Fibroblast of mammary gland (primary cell): ENCODE measurements around the gene GALM.

ENCODE experiments used
- DNase-seq: peaks from one replicate; pipeline ENCODE4 v3.0.0-alpha.2; 2010; ENCODE audit warnings: low read depth
- H3K4me3 ChIP-seq: 2 replicates; pipeline ENCODE4 v1.5.1; 2011; ENCODE audit warnings: low read depth, mild to moderate bottlenecking, low read length, moderate library complexity; ENCODE audit not compliant: control insufficient read depth
- CTCF ChIP-seq: conservative IDR thresholded peaks from 2 replicates; pipeline ENCODE4 v1.5.1; 2011; ENCODE audit warnings: low read depth, low read length, inconsistent platforms; ENCODE audit not compliant: control insufficient read depth, insufficient read depth

The GALM gene

DNA sequence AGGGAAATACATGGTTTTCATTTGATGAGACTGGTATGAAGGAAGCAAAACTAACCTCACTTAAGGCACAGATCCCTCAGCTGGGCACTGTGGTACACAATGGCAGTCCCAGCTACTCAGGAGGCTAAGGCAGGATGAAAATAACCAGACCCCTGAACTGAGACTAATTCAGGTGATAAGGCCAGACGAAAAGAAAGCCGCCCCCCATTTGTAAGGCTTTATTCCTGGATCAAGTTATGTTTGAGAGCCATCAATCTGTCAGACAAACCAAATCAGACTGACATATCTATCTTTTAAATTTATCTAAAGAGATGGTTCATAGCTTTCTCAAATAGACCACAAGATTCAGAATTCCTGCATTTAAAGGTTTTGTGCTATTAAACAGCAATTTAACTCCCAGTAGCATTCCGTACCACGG is 81.1 kb downstream of the GALM start:
- H3K4me3 ChIP-seq, result no peak overlapping the region
- no peak for TF ChIP-seq CTCF
- DNase-seq, result no peak

DNA sequence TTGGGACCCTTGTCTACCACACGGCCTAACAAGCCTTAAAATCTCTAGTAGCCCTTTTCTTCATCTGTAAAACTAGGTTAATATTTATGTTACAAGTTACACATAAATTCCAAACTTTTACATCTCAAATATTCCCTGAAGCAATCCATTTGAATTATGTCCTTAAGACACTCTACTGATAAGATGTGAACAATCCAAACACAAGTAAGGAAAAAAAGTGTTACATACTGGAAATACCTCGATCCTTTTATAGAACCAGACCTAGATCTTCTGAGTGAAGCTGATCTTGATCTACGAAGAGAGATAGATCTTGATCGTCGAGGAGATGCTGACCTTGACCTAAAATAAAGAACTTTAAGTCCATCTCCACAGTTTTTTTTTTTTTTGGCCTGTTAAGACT is 81.9 kb downstream of the GALM start:
- no peak for TF ChIP-seq CTCF
- H3K4me3 ChIP-seq, result no peak overlapping the region
- no peak for DNase-seq

DNA sequence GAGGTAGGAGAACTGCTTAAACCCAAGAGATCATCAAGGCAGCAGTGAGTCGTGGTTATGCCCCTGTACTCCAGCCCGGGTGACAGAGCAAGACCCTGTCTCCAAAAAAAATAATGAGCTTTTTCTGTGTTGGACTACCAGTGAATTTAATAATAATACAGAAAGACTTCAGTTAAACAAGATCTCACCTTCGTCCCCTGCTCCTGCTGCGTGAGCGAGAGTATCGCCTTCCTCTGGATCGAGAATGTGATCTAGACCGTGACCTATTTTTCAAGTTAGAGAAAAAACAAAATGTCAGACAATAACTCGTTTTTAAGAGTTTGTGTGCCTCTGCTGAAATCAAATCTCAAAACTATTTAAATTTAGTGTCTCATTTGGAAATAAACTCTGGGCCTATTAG is 82.5 kb downstream of the GALM start:
- no peak for DNase-seq
- H3K4me3 ChIP-seq, result no peak overlapping the region
- TF ChIP-seq CTCF, result no peak

- no peak for DNase-seq
- peak overlapping the region; percentile 99 for H3K4me3 ChIP-seq
- TF ChIP-seq CTCF, result no peak
These were observed 83.3 kb downstream of the GALM start for GRCh38 chr2:38748943-38749804.

GRCh38 chr2:38750011-38750890 is 84.3 kb downstream of the GALM start:
- DNase-seq, result peak; percentile 25
- TF ChIP-seq CTCF, result no peak
- peak overlapping the region; percentile 99 for H3K4me3 ChIP-seq

DNA sequence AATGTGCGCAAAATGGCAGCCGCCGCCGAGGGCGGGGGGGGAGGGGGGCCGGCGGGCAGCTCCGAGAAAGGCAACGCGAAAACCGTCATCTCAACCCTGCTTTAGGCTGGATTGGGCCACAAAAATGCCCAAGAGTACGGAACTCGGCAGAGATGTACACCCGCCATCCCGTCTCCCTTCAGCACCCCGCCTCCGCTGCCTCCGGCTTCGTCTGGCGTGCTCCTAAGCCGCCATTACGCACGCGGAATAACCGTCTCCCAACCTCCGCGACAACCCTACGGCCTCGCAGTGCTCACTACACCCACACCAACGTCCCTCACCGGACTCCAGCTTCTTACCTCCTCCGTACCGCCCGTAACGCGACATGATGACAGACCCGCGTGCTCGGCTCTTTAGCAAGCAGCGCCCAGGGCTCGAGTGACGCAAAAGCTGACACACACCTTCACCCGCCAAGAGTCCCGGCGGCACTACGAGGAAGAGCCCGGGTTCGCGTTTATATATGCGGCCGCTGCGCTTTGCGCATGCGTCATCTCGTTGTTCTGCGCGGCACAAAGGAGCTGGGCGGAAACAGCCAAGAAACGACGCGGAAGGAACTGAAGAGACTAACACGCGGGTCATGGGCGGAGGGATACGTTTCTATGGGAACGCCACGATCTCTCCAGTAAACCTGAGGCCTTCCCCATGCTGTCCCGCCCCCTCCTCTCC is 85.1 kb downstream of the GALM start, which contains the start of gene SRSF7:
Gene SRSF7 (minus strand): TSS at position 471 of the 705 bp plus-strand sequence. CDS start 105 bp downstream, at position 366.
- TF ChIP-seq CTCF, result no peak
- peak within 1 kb of the TSS; percentile 99 for H3K4me3 ChIP-seq
- peak; percentile 99 for DNase-seq
